Neuron (in vitro differentiated cells): ENCODE results near the gene TIRAP.

ENCODE experiments used
- H2AFZ ChIP-seq: one replicate; pipeline ENCODE4 v1.6.1; 2013; ENCODE audit warnings: low read depth, mild to moderate bottlenecking, inconsistent platforms, low read length, moderate library complexity
- H3K27me3 ChIP-seq: one replicate; pipeline ENCODE4 v1.6.1; 2013; ENCODE audit warnings: low read length; ENCODE audit not compliant: insufficient read depth
- H3K36me3 ChIP-seq: one replicate; pipeline ENCODE4 v1.6.1; 2013; ENCODE audit warnings: low read length; ENCODE audit not compliant: insufficient read depth
- H3K4me1 ChIP-seq: one replicate; pipeline ENCODE4 v1.6.1; 2013; ENCODE audit warnings: low read length; ENCODE audit not compliant: insufficient read depth
- H3K4me3 ChIP-seq: 2 replicates; pipeline ENCODE4 v1.5.1; 2013; ENCODE audit warnings: mild to moderate bottlenecking, low read length, moderate library complexity
- H3K9me3 ChIP-seq: one replicate; pipeline ENCODE4 v1.6.1; 2013; ENCODE audit warnings: low read length

The TIRAP gene

GRCh38 chr11:126317432-126317755, 34.5 kb downstream of the TIRAP start:
- Histone ChIP-seq H3K9me3 (no peaks in the 10 kb centered on the region), H3K4me1 (no peaks in the 10 kb centered on the region), H2AFZ (no peak overlapping the region), H3K36me3 (no peaks in the 10 kb centered on the region), H3K4me3 (no peak overlapping the region), H3K27me3 (no peaks in the 10 kb centered on the region)

DNA sequence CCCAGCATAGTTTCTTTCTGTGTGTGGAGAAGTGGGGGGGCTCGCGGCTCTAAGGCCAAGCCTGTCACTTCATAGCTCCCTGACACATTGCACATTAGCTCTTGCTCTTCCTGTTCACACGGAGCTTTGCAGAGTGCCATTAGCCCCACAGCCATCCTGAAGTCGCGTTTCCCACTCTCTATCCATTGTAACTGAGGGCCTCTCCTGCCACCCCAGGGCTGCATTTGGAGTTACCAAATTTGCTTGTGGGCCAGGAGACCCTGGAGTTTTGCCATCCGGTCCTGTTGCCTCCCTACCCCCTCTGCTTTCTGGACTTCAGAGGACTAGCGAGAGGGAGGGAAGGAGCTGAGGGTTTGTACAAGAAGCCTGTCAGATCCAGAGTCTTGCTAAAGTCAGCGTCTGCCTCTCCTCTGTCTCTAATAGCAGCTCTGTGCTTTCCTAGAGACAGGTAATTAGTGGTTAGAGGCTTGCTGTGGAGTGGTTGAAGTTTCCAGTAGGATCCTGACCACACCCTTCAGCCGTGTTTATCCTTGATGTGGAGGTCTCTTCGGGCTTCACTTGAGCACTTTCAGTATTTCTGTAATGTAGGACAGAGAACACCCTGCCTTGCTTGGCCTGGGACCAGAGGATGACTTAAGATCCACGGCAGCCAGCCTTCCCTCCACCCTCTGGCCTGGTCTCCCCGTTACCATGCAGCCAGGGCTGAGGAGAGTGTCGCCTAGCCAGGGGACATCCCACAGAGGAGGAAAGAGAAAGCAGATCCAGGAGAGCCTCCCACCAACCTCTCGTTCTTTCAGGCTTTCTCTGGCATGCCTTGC, 35.1 kb downstream of the TIRAP start:
- Histone ChIP-seq H2AFZ (no peak overlapping the region), H3K4me1 (no peaks in the 10 kb centered on the region), H3K4me3 (no peak overlapping the region), H3K9me3 (no peaks in the 10 kb centered on the region), H3K36me3 (no peaks in the 10 kb centered on the region), H3K27me3 (no peaks in the 10 kb centered on the region)

DNA sequence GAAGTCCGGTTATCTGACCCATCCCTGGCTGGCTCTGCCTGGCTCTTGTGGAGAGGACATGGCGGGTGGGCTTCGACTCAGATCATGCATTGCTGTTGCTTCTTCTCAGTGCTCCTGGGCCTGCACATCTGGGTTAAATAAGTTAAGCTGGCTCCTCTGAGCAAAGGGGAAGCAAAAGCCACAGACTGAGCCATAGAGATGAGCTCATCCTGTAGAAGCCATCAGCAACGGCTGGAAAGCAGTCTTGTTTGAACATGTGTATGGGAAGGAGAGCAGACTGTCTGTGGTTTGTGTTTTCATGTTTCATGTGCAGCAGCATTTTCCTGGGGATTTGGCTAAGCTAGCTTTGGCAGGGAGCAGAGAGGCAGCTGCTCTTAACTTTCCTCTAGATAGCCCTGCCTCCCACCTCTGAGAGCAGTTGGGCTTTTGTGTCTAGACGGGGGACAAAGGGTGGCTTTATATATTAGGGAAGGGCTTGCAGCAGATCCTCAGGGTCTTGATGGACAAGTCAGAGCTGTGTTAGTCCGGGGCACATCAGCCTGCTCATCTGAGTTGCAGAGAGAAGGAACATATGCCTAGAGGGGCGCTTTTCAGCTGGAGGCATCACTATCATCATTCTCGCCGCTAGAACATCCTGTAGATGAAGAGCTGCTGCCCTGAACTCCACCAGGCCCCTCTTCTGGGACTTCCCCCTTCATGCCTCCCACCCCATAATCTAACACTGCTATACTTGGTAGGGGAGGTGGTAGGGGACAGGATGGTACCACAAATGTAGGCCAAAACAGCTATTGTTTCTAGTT, 35.9 kb downstream of the TIRAP start:
- Histone ChIP-seq H3K4me3 (no peak overlapping the region), H3K9me3 (no peaks in the 10 kb centered on the region), H3K36me3 (no peaks in the 10 kb centered on the region), H3K4me1 (no peaks in the 10 kb centered on the region), H2AFZ (no peak overlapping the region), H3K27me3 (no peaks in the 10 kb centered on the region)

- Histone ChIP-seq H3K36me3 (no peaks in the 10 kb centered on the region), H3K9me3 (no peaks in the 10 kb centered on the region), H2AFZ (no peak overlapping the region), H3K4me1 (no peaks in the 10 kb centered on the region), H3K4me3 (no peak overlapping the region), H3K27me3 (no peaks in the 10 kb centered on the region)
Measured at GRCh38 chr11:126319374-126319740, 36.5 kb downstream of the TIRAP start.

GRCh38 chr11:126322996-126323395, 40.1 kb downstream of the TIRAP start:
- no peak overlapping the region for H3K4me3 ChIP-seq

DNA sequence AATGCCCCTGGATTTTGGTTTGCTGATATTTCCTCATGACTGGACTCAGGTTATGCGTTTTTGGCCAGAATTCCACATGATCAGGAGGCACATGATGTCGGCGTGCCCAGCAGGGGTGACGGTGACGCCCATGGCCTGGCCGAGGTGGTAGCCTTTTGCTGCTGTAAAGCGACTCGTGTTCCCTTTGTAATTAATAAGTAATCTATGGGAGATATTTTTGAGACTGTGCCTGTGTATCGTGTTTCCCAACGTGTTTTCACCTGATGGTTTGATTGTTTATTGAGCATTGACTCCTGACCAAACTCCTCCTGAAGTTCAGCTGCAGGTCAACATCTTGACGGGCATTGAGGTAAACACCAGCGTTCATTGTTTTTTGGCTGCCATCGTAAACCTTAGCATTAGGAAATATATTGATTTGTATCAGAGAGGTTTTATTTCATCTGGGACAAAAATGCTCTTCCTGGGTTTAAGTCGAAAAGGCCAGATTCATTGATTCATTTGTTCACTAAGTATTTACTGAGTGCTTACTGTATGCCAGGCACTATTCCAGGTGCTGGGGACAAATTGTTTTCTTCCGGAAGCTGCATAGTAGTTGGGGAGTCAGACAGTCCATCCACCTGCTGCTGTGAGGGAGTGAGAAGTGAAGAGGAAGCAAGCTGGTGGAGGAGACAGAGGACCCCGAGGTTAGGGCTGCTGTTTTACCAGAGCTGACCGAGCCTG, 44.5 kb downstream of the TIRAP start:
- H3K4me1 ChIP-seq, result no peaks in the 10 kb centered on the region
- H3K36me3 ChIP-seq, result peaks cover 5% of the 10 kb centered on the region
- H3K27me3 ChIP-seq, result no peaks in the 10 kb centered on the region
- no peaks in the 10 kb centered on the region for H3K9me3 ChIP-seq
- H2AFZ ChIP-seq, result no peak overlapping the region
- no peak overlapping the region for H3K4me3 ChIP-seq

More at GRCh38 chr11:126322996-126323395, 40.1 kb downstream of the TIRAP start:
- Histone ChIP-seq H3K4me1 (no peaks in the 10 kb centered on the region), H3K27me3 (no peaks in the 10 kb centered on the region), H3K36me3 (no peaks in the 10 kb centered on the region), H2AFZ (no peak overlapping the region), H3K9me3 (no peaks in the 10 kb centered on the region)

DNA sequence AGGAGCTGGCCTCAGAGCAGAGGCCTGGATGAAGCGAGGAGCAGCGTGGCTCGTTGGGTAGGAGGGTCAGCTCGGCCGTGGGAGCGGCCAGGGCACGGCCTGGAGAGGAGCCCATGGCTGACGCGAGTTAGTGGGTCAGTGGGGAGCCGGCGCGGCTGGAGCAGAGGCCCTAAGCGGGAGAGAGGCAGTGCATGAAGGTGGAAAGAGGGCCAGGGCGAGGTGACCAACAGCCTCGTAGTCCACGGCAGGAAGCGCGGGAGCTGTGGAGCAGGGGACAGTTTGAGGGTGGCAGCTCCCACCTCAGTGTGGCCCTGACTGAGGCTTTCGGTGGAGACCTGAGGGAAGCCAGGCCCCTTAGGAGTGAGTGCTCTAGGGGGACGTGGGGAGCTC, 45.1 kb downstream of the TIRAP start:
- Histone ChIP-seq H3K27me3 (no peaks in the 10 kb centered on the region), H3K4me3 (no peak overlapping the region), H3K9me3 (no peaks in the 10 kb centered on the region), H2AFZ (no peak overlapping the region), H3K4me1 (no peaks in the 10 kb centered on the region), H3K36me3 (peaks cover 5% of the 10 kb centered on the region)

- Histone ChIP-seq H3K36me3 (peaks cover 5% of the 10 kb centered on the region), H2AFZ (no peak overlapping the region), H3K27me3 (no peaks in the 10 kb centered on the region), H3K4me1 (no peaks in the 10 kb centered on the region), H3K9me3 (no peaks in the 10 kb centered on the region), H3K4me3 (no peak overlapping the region)
Measured at GRCh38 chr11:126328444-126328843, 45.6 kb downstream of the TIRAP start.

GRCh38 chr11:126328938-126329643, 46.2 kb downstream of the TIRAP start:
- H3K27me3 ChIP-seq, result no peaks in the 10 kb centered on the region
- peaks cover 5% of the 10 kb centered on the region for H3K36me3 ChIP-seq
- H3K9me3 ChIP-seq, result no peaks in the 10 kb centered on the region
- no peak overlapping the region for H2AFZ ChIP-seq
- H3K4me3 ChIP-seq, result no peak overlapping the region
- H3K4me1 ChIP-seq, result no peaks in the 10 kb centered on the region

- Histone ChIP-seq H3K27me3 (no peaks in the 10 kb centered on the region), H3K4me1 (no peaks in the 10 kb centered on the region), H2AFZ (no peak overlapping the region), H3K9me3 (no peaks in the 10 kb centered on the region), H3K4me3 (no peak overlapping the region), H3K36me3 (peaks cover 5% of the 10 kb centered on the region)
Measured at GRCh38 chr11:126329644-126330211, 46.8 kb downstream of the TIRAP start.

- no peaks in the 10 kb centered on the region for H3K27me3 ChIP-seq
- H3K36me3 ChIP-seq, result peaks cover 5% of the 10 kb centered on the region
- H3K4me1 ChIP-seq, result no peaks in the 10 kb centered on the region
- no peak overlapping the region for H2AFZ ChIP-seq
- no peak overlapping the region for H3K4me3 ChIP-seq
- no peaks in the 10 kb centered on the region for H3K9me3 ChIP-seq
Measured at GRCh38 chr11:126331286-126331685, 48.4 kb downstream of the TIRAP start.

- Histone ChIP-seq H3K4me1 (peaks cover 4% of the 10 kb centered on the region), H3K36me3 (peaks cover 5% of the 10 kb centered on the region), H3K9me3 (no peaks in the 10 kb centered on the region), H3K27me3 (no peaks in the 10 kb centered on the region), H2AFZ (no peak overlapping the region), H3K4me3 (no peak overlapping the region)
Measured at GRCh38 chr11:126332221-126332711, 49.4 kb downstream of the TIRAP start.
